ENCODE measurements around the gene LAMA2.
"Not testable (repeated sequence)": the region's sequence is repeated elsewhere in the genome, so short reads cannot be mapped to it uniquely, and the experiment has no call there.

LAMA2 gene

GRCh38 chr6:129014302-129014701, 131.4 kb downstream of the LAMA2 start:
- no peak for DNase-seq

GRCh38 chr6:129015721-129016120, 132.8 kb downstream of the LAMA2 start:
- no peak for DNase-seq

GRCh38 chr6:129016844-129017243, 133.9 kb downstream of the LAMA2 start:
- no peak for DNase-seq

- DNase-seq, result no peak
These were observed 139.1 kb downstream of the LAMA2 start for GRCh38 chr6:129022011-129022553.

- no peak for DNase-seq
These were observed 143.7 kb downstream of the LAMA2 start for GRCh38 chr6:129026601-129027000.

GRCh38 chr6:129029778-129030177, 146.8 kb downstream of the LAMA2 start:
- DNase-seq, result no peak

- no peak for DNase-seq
These were observed 147.3 kb downstream of the LAMA2 start for GRCh38 chr6:129030215-129030614.

GRCh38 chr6:129031051-129031599, 148.2 kb downstream of the LAMA2 start:
- no peak for DNase-seq

- no peak for DNase-seq
These were observed 149.7 kb downstream of the LAMA2 start for GRCh38 chr6:129032602-129033001.

- DNase-seq, result no peak
These were observed 150.2 kb downstream of the LAMA2 start for GRCh38 chr6:129033180-129033579.

GRCh38 chr6:129033581-129033980, 150.6 kb downstream of the LAMA2 start:
- DNase-seq, result no peak

- no peak for DNase-seq
These were observed 158.6 kb downstream of the LAMA2 start for GRCh38 chr6:129041563-129041962.

GRCh38 chr6:129046526-129046925, 163.6 kb downstream of the LAMA2 start:
- no peak for DNase-seq

- DNase-seq, result no peak
These were observed 164.9 kb downstream of the LAMA2 start for GRCh38 chr6:129047834-129048233.

- no peak for DNase-seq
These were observed 167.1 kb downstream of the LAMA2 start for GRCh38 chr6:129050086-129050485.

GRCh38 chr6:129053143-129053542, 170.2 kb downstream of the LAMA2 start:
- DNase-seq, result not testable (repeated sequence)

GRCh38 chr6:129055796-129056195, 172.9 kb downstream of the LAMA2 start:
- no peak for DNase-seq

- DNase-seq, result no peak
These were observed 176.7 kb downstream of the LAMA2 start for GRCh38 chr6:129059650-129060049.

- no peak for DNase-seq
These were observed 186.1 kb downstream of the LAMA2 start for GRCh38 chr6:129069006-129069405.

GRCh38 chr6:129073051-129073450, 190.1 kb downstream of the LAMA2 start:
- no peak for DNase-seq

GRCh38 chr6:129073691-129074395, 190.9 kb downstream of the LAMA2 start:
- DNase-seq, result no peak

GRCh38 chr6:129084406-129084805, 201.5 kb downstream of the LAMA2 start:
- no peak for DNase-seq

GRCh38 chr6:129088481-129088880, 205.5 kb downstream of the LAMA2 start:
- not testable (repeated sequence) for DNase-seq

- no peak for DNase-seq
These were observed 206.4 kb downstream of the LAMA2 start for GRCh38 chr6:129089357-129089756.

- DNase-seq, result no peak
These were observed 211.2 kb downstream of the LAMA2 start for GRCh38 chr6:129094147-129094546.
